Suprapubic skin (tissue), 4 donors: ENCODE measurements around the gene AP2B1.

ENCODE experiments used
- EP300 ChIP-seq: sonication (generic); formaldehyde crosslinking; IDR thresholded peaks from one replicate; pipeline ENCODE4 v1.6.1; 2017; ENCODE audit warnings: antibody characterized with exemption
- POLR2AphosphoS5 ChIP-seq, 3 donors: sonication (generic); formaldehyde crosslinking; IDR thresholded peaks; one replicate each; pipeline ENCODE4 v1.6.1; 2017; ENCODE audit warnings: antibody characterized with exemption in 3 of 3
- TF ChIP-seq, protein P1 (sequence below), 2 donors: fragments of 200-600 bp in 1 of 2; fragments of 450-650 bp in 1 of 2; sonication (generic) in 1 of 2; IDR thresholded peaks; one replicate each; pipeline ENCODE4 v1.5.1; 2016 to 2019; ENCODE audit warnings: antibody characterized with exemption in 2 of 2, mild to moderate bottlenecking in 1 of 2, moderate library complexity in 1 of 2

GRCh38 chr17:35728551-35728950 lies 141.4 kb downstream of the AP2B1 start:
- TF ChIP-seq EP300 (no peak), POLR2AphosphoS5 (IDR thresholded peaks at IDR 0.05) (no peak)
- TF ChIP-seq, protein P1, sequence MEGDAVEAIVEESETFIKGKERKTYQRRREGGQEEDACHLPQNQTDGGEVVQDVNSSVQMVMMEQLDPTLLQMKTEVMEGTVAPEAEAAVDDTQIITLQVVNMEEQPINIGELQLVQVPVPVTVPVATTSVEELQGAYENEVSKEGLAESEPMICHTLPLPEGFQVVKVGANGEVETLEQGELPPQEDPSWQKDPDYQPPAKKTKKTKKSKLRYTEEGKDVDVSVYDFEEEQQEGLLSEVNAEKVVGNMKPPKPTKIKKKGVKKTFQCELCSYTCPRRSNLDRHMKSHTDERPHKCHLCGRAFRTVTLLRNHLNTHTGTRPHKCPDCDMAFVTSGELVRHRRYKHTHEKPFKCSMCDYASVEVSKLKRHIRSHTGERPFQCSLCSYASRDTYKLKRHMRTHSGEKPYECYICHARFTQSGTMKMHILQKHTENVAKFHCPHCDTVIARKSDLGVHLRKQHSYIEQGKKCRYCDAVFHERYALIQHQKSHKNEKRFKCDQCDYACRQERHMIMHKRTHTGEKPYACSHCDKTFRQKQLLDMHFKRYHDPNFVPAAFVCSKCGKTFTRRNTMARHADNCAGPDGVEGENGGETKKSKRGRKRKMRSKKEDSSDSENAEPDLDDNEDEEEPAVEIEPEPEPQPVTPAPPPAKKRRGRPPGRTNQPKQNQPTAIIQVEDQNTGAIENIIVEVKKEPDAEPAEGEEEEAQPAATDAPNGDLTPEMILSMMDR (IDR thresholded peaks at IDR 0.05): no peak
